H1 (cell line): Measurements from ENCODE around the gene SIRT5. TPM values are rescaled to one million over a fixed set of nuclear protein-coding genes. Genes with fewer than 3 reads are reported as not detected.

Source experiments
- EP300 ChIP-seq, 2 experiments: IDR thresholded peaks; 1 replicate in 1 of 2; 2 replicates in 1 of 2; pipeline ENCODE4 v1.6.1; 2011 to 2012; ENCODE audit warnings: low read depth in 2 of 2, low read length in 2 of 2, mild to moderate bottlenecking in 2 of 2, borderline replicate concordance in 1 of 2, inconsistent platforms in 1 of 2, moderate library complexity in 1 of 2
- SIN3A ChIP-seq, 2 experiments: IDR thresholded peaks in 1 of 2; conservative IDR thresholded peaks in 1 of 2; 2 replicates each; pipeline ENCODE4 v1.6.1; 2011 to 2012; ENCODE audit warnings: low read length in 2 of 2, improper control_type of control experiment in 1 of 2, low read depth in 1 of 2, mild to moderate bottlenecking in 1 of 2
- YY1 ChIP-seq: IDR thresholded peaks from 2 replicates; pipeline ENCODE4 v1.6.1; 2011; ENCODE audit warnings: low read depth, mild to moderate bottlenecking, low read length
- polyA plus RNA-seq, 7 experiments: library from polyadenylated mRNA; depleted of rRNA in 3 of 7; stranded (reverse) in 5 of 7; unstranded in 2 of 7; fragments of >200 nt in 5 of 7; fragments of 200-250 nt in 2 of 7; gene quantifications; 1 replicate in 5 of 7; 2 replicates in 1 of 7; 4 replicates in 1 of 7; pipeline versions ENCODE4 v1.2.1 to v1.2.3, GENCODE V29; 2011 to 2013; ENCODE audit warnings: missing spikeins in 2 of 7, mixed read lengths in 2 of 7
- total RNA-seq: library from RNA; stranded (reverse); fragmentation: NEBNext Ultra II Directional; extraction: Animal tissue kit (Norgen Biotek cat#: 25700); gene quantifications from 2 replicates; pipeline ENCODE4 v1.2.1, GENCODE V29; 2021
- TF ChIP-seq, protein P1 (sequence below): fragments of 300-600 bp; sonication (generic); IDR thresholded peaks from 2 replicates; pipeline ENCODE4 v1.7.1; 2012; ENCODE audit warnings: low read length, moderate library complexity, mild to moderate bottlenecking, inconsistent platforms; ENCODE audit not compliant: insufficient replicate concordance
- TF ChIP-seq, protein P2 (sequence below), 3 experiments: IDR thresholded peaks; 1 replicate in 2 of 3; 2 replicates in 1 of 3; pipeline versions ENCODE4 v1.5.1 to v1.6.1; 2011; ENCODE audit warnings: low read length in 3 of 3, mild to moderate bottlenecking in 3 of 3, inconsistent platforms in 2 of 3, low read depth in 1 of 3, moderate library complexity in 1 of 3; ENCODE audit not compliant: insufficient read depth in 1 of 3; ENCODE audit errors: control extremely low read depth in 1 of 3

The SIRT5 gene
- total and polyA plus RNA-seq, 2 of the 8 experiments (the other 6 are each of a cell fraction or from before 2014, with no cell fraction given), result 7.4 to 14.7 TPM

DNA sequence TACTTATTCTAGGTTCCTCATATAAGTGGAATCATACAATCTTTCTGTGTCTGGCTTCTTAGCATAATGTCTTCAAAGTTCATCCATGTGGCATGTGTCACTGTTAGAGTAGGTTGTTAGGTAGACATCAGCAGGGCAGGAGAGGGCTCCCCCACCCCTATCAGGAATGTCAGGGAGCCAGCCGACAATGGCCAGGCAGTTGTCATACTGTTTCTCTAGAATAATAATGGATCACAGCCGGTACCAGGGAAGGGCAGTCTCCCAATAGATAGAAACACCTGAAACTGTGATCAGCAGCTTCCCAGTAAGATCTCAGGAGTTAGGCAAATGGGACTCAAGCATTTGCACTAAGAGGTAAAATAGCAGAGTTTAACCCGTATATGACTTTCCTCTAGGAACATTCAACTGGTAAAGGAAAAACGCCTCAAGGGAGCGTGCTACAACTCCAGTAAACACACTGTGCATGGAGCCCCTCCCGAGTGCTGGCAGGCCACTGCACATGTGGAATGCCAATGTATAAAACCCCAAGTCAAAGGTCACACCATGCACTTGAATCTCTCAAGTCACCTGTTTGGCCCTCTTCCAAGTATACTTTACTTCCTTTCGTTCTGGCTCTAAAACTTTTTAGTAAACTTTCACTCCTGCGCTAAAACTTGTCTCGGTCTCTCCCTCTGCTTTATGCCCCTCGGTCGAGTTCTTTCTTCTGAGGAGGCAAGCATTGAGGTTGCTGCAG is 29.8 kb upstream of the SIRT5 start (continued):
- TF ChIP-seq YY1, result 0 out of 2 replicates have a peak, but pooled peaks have one; percentile 48
- TF ChIP-seq, protein P1, sequence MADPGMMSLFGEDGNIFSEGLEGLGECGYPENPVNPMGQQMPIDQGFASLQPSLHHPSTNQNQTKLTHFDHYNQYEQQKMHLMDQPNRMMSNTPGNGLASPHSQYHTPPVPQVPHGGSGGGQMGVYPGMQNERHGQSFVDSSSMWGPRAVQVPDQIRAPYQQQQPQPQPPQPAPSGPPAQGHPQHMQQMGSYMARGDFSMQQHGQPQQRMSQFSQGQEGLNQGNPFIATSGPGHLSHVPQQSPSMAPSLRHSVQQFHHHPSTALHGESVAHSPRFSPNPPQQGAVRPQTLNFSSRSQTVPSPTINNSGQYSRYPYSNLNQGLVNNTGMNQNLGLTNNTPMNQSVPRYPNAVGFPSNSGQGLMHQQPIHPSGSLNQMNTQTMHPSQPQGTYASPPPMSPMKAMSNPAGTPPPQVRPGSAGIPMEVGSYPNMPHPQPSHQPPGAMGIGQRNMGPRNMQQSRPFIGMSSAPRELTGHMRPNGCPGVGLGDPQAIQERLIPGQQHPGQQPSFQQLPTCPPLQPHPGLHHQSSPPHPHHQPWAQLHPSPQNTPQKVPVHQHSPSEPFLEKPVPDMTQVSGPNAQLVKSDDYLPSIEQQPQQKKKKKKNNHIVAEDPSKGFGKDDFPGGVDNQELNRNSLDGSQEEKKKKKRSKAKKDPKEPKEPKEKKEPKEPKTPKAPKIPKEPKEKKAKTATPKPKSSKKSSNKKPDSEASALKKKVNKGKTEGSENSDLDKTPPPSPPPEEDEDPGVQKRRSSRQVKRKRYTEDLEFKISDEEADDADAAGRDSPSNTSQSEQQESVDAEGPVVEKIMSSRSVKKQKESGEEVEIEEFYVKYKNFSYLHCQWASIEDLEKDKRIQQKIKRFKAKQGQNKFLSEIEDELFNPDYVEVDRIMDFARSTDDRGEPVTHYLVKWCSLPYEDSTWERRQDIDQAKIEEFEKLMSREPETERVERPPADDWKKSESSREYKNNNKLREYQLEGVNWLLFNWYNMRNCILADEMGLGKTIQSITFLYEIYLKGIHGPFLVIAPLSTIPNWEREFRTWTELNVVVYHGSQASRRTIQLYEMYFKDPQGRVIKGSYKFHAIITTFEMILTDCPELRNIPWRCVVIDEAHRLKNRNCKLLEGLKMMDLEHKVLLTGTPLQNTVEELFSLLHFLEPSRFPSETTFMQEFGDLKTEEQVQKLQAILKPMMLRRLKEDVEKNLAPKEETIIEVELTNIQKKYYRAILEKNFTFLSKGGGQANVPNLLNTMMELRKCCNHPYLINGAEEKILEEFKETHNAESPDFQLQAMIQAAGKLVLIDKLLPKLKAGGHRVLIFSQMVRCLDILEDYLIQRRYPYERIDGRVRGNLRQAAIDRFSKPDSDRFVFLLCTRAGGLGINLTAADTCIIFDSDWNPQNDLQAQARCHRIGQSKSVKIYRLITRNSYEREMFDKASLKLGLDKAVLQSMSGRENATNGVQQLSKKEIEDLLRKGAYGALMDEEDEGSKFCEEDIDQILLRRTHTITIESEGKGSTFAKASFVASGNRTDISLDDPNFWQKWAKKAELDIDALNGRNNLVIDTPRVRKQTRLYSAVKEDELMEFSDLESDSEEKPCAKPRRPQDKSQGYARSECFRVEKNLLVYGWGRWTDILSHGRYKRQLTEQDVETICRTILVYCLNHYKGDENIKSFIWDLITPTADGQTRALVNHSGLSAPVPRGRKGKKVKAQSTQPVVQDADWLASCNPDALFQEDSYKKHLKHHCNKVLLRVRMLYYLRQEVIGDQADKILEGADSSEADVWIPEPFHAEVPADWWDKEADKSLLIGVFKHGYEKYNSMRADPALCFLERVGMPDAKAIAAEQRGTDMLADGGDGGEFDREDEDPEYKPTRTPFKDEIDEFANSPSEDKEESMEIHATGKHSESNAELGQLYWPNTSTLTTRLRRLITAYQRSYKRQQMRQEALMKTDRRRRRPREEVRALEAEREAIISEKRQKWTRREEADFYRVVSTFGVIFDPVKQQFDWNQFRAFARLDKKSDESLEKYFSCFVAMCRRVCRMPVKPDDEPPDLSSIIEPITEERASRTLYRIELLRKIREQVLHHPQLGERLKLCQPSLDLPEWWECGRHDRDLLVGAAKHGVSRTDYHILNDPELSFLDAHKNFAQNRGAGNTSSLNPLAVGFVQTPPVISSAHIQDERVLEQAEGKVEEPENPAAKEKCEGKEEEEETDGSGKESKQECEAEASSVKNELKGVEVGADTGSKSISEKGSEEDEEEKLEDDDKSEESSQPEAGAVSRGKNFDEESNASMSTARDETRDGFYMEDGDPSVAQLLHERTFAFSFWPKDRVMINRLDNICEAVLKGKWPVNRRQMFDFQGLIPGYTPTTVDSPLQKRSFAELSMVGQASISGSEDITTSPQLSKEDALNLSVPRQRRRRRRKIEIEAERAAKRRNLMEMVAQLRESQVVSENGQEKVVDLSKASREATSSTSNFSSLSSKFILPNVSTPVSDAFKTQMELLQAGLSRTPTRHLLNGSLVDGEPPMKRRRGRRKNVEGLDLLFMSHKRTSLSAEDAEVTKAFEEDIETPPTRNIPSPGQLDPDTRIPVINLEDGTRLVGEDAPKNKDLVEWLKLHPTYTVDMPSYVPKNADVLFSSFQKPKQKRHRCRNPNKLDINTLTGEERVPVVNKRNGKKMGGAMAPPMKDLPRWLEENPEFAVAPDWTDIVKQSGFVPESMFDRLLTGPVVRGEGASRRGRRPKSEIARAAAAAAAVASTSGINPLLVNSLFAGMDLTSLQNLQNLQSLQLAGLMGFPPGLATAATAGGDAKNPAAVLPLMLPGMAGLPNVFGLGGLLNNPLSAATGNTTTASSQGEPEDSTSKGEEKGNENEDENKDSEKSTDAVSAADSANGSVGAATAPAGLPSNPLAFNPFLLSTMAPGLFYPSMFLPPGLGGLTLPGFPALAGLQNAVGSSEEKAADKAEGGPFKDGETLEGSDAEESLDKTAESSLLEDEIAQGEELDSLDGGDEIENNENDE, result no peak
- peak in 1 of 2 experiments; percentile 62; a peak in 1 of 4 replicates for TF ChIP-seq SIN3A (conservative IDR thresholded peaks at IDR 0.05 in 1 of 2, IDR thresholded peaks at IDR 0.05 in 1 of 2; ENCODE audit: low read depth in 1 of 2, low read length in 2 of 2)
- TF ChIP-seq, protein P2, sequence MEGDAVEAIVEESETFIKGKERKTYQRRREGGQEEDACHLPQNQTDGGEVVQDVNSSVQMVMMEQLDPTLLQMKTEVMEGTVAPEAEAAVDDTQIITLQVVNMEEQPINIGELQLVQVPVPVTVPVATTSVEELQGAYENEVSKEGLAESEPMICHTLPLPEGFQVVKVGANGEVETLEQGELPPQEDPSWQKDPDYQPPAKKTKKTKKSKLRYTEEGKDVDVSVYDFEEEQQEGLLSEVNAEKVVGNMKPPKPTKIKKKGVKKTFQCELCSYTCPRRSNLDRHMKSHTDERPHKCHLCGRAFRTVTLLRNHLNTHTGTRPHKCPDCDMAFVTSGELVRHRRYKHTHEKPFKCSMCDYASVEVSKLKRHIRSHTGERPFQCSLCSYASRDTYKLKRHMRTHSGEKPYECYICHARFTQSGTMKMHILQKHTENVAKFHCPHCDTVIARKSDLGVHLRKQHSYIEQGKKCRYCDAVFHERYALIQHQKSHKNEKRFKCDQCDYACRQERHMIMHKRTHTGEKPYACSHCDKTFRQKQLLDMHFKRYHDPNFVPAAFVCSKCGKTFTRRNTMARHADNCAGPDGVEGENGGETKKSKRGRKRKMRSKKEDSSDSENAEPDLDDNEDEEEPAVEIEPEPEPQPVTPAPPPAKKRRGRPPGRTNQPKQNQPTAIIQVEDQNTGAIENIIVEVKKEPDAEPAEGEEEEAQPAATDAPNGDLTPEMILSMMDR (IDR thresholded peaks at IDR 0.05; ENCODE audit: control extremely low read depth in 1 of 3, insufficient read depth in 1 of 3, low read depth in 1 of 3, low read length in 3 of 3), result no peak
- TF ChIP-seq EP300 (IDR thresholded peaks at IDR 0.05; ENCODE audit: borderline replicate concordance in 1 of 2, low read depth in 2 of 2, low read length in 2 of 2), result no peak
